Esophagus muscularis mucosa (tissue), 4 donors: ENCODE measurements around the gene GMCL1. TPM values are rescaled to one million over a fixed set of nuclear protein-coding genes. Genes with fewer than 3 reads are reported as not detected.

Experiments used
- DNase-seq: peaks from one replicate; pipeline ENCODE4 v3.0.0-alpha.2; 2017; ENCODE audit errors: extremely low spot score
- H3K27ac ChIP-seq, 4 donors: fragments of 200-600 bp; sonication (generic); replicated peaks in 1 of 4; 1 replicate in 3 of 4; 2 replicates in 1 of 4; pipeline ENCODE4 v1.5.1; 2016 to 2019; ENCODE audit warnings: mild to moderate bottlenecking in 1 of 4
- H3K27me3 ChIP-seq, 4 donors: fragments of 200-600 bp; sonication (generic); one replicate each; pipeline versions ENCODE4 v1.5.1 to v1.6.0; 2016 to 2019
- H3K36me3 ChIP-seq, 4 donors: fragments of 200-600 bp; sonication (generic); one replicate each; pipeline ENCODE4 v1.5.1; 2016 to 2019
- H3K4me1 ChIP-seq, 4 donors: fragments of 200-600 bp; sonication (generic); one replicate each; pipeline ENCODE4 v1.5.1; 2016 to 2019
- H3K4me3 ChIP-seq, 4 donors: fragments of 200-600 bp; sonication (generic); 1 replicate in 2 of 4; 2 replicates in 2 of 4; pipeline ENCODE4 v1.5.1; 2016 to 2019; ENCODE audit warnings: mild to moderate bottlenecking in 4 of 4, moderate library complexity in 1 of 4
- H3K9me3 ChIP-seq, 4 donors: fragments of 200-600 bp; sonication (generic); 1 replicate in 3 of 4; 2 replicates in 1 of 4; pipeline ENCODE4 v1.5.1; 2016 to 2019
- CTCF ChIP-seq, 3 experiments: fragments of 200-600 bp in 2 of 3; fragments of 450-650 bp in 1 of 3; sonication (generic) in 2 of 3; IDR thresholded peaks; one replicate each; pipeline ENCODE4 v1.5.1; 2017 to 2019; ENCODE audit warnings: antibody characterized with exemption in 3 of 3, mild to moderate bottlenecking in 2 of 3, moderate library complexity in 1 of 3
- EP300 ChIP-seq: sonication (generic); formaldehyde crosslinking; IDR thresholded peaks from one replicate; pipeline ENCODE4 v1.6.1; 2017; ENCODE audit warnings: antibody characterized with exemption
- POLR2A ChIP-seq: fragments of 450-650 bp; IDR thresholded peaks from one replicate; pipeline ENCODE4 v1.6.1; 2017; ENCODE audit warnings: antibody characterized with exemption, moderate library complexity, mild to moderate bottlenecking, low read depth
- POLR2AphosphoS5 ChIP-seq, 2 donors: sonication (generic); formaldehyde crosslinking; IDR thresholded peaks; one replicate each; pipeline ENCODE4 v1.6.1; 2017; ENCODE audit warnings: antibody characterized with exemption in 2 of 2
- WGBS: methylation state at CpG from one replicate; pipeline ENCODE4 v1.1.5; 2018; 5-methylcytosine and 5-hydroxymethylcytosine counted together
- intact Hi-C: fragments of 100-400 bp; cut with DNase I; formaldehyde crosslinking; loops from one replicate; pipeline ENCODE4 v1.15.1; 2023
- total RNA-seq, 4 donors: library from RNA; depleted of rRNA; stranded (reverse); fragments of >200 nt; gene quantifications; one replicate each; pipeline versions ENCODE4 v1.1.0 to v1.2.1, GENCODE V29; 2016

Gene GMCL1
- total RNA-seq, 4 donors from 2014 or later: 9.5 to 13.7 (median 10.3) TPM

DNA sequence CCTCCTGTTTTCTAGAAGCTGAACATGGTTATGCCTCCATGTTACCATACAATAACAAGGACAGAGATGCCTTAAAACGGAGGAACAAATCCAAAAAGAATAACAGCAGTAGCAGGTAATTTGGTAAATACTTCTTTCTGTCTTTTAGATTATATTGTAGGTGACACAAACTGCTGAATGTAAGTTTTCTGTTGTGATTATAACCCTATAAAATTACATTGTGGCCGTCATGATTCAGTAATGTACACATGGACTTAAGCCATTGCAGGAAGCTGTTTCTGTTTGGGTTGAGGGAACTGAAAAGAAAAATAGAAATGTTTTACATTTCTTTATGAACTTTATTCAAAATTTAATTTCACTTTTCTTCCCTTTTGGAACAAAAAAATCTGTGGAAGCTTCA lies 86.6 kb downstream of the GMCL1 start:
- TF ChIP-seq POLR2AphosphoS5 (IDR thresholded peaks at IDR 0.05) (no peak), EP300 (no peak), CTCF (IDR thresholded peaks at IDR 0.05) (no peak), POLR2A (no peak)
- Histone ChIP-seq H3K36me3 (peaks cover 0 to 17% (median 8%) of the 10 kb centered on the region in 4 donors), H3K4me1 (peaks cover 24 to 53% (median 51%) of the 10 kb centered on the region in 4 donors), H3K9me3 (no peaks in the 10 kb centered on the region), H3K4me3 (peak overlapping the region; percentile 72 to 99 (median 94)), H3K27me3 (no peaks in the 10 kb centered on the region), H3K27ac (peak overlapping the region; percentile 93 to 99 (median 96))
- DNase-seq: no peak
- intact Hi-C loops: loop anchor here (2.0 kb wide), 1 partner anchor 227 kb away; no protein-coding TSS in a partner anchor
- WGBS: 22% methylated on average over 2 of the region's 2 CpGs

DNA sequence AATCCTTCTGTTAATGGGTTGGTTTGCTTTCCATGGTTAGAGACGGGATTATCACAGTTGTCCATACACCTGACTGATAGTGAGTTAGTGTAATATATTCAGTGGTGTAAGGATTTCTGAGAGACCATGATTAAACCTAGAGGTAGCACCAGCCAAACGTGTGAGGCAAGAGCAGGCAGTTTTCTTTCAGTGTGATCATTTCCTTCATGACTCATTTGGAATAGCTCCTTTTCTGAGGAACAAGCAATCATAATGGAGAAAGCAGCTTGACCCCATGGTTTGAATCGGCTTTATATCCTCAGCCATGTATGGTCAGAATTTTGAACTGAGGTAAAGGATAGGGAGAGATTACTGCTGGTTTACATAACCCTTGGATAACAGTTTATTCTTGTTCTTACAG lies 88.4 kb downstream of the GMCL1 start:
- intact Hi-C loops: loop anchor here (2.0 kb wide), 1 partner anchor 225 kb away; no protein-coding TSS in a partner anchor
- Histone ChIP-seq H3K27me3 (no peaks in the 10 kb centered on the region), H3K36me3 (peaks cover 8 to 33% (median 21%) of the 10 kb centered on the region in 4 donors), H3K27ac (peak overlapping the region; percentile 72 to 99 (median 96)), H3K4me1 (peaks cover 24 to 50% (median 49%) of the 10 kb centered on the region in 4 donors), H3K4me3 (peak overlapping the region in 2 of 4 donors; percentile 25 to 28), H3K9me3 (no peaks in the 10 kb centered on the region)
- WGBS: 31% methylated on average over 3 of the region's 3 CpGs
- TF ChIP-seq POLR2A (no peak), EP300 (no peak), POLR2AphosphoS5 (IDR thresholded peaks at IDR 0.05) (peak; percentile 69 to 70)
- DNase-seq: no peak

DNA sequence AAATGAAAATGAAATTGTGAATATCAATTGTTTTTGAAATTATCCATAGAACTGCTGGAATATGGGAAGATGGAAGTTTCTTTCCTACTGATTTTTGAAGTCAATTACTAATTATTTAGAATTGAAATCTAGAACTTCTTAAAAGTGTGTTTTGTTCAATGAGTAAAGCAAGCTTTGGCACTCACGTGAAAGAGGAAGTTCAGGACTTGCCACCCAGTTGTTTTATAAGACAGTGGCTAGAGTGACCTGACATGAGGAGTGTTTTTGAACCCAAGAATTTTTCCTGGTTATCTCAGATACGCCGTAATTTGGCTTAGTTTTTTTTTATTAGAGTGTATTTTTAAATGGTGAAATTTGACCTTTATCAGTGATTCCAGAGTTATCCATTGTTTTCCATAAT lies 88.9 kb downstream of the GMCL1 start:
- H3K27me3 ChIP-seq: no peaks in the 10 kb centered on the region
- TF ChIP-seq POLR2AphosphoS5 (IDR thresholded peaks at IDR 0.05): no peak
- TF ChIP-seq EP300: no peak
- TF ChIP-seq CTCF (IDR thresholded peaks at IDR 0.05): no peak
- no peak for TF ChIP-seq POLR2A
- H3K4me3 ChIP-seq: peak overlapping the region in 2 of 4 donors; percentile 25 to 28
- intact Hi-C loops: no loop called here
- WGBS: 36% methylated on average over 3 of the region's 3 CpGs
- no peak for DNase-seq
- H3K36me3 ChIP-seq: peaks cover 12 to 37% (median 24%) of the 10 kb centered on the region in 4 donors
- H3K4me1 ChIP-seq: peaks cover 24 to 49% (median 47%) of the 10 kb centered on the region in 4 donors
- H3K27ac ChIP-seq: peak overlapping the region; percentile 72 to 99 (median 96)
- H3K9me3 ChIP-seq: no peaks in the 10 kb centered on the region

- H3K4me1 ChIP-seq: peaks cover 5 to 15% (median 14%) of the 10 kb centered on the region in 4 donors
- DNase-seq: no peak
- H3K4me3 ChIP-seq: no peak overlapping the region
- H3K27ac ChIP-seq: no peak overlapping the region
- no peaks in the 10 kb centered on the region for H3K27me3 ChIP-seq
- H3K36me3 ChIP-seq: peaks cover 12 to 50% (median 26%) of the 10 kb centered on the region in 4 donors
- WGBS: 94% methylated on average over 3 of the region's 3 CpGs
- TF ChIP-seq POLR2A (no peak), EP300 (no peak), POLR2AphosphoS5 (IDR thresholded peaks at IDR 0.05) (no peak), CTCF (IDR thresholded peaks at IDR 0.05) (no peak)
- no peaks in the 10 kb centered on the region for H3K9me3 ChIP-seq
- intact Hi-C loops: no loop called here
Measured at GRCh38 chr2:69923116-69923515, 93.7 kb downstream of the GMCL1 start.

DNA sequence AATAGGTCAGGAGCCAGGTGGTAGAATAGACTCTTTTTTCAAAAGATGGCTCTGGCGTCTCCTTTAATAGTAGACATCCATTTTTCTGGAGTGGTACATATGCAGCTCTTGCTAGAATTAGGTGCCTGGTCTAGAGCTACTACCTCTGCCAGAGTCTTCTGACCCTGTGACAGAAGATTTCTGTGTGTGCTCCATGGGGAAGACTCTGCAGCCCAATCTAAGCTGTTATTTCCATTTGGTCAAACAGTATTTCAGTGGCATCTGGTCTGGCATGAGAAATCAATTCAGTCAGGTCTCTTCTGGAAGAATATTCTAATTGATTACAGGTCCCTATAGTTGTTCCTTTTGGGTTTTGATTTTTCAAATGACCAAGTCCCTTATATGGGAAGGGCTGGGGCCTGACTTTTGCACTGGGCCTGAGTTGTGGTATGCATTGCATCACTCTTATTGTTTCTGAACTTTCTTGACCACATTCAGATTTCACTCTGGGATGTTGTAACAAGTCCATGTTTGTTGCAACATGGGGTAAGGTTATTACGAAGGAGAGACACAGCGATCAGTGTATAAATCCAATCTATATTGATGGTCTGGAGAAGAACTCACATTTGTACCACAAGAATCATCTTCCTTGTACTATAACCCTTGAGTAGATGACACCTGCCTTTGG lies 97.5 kb downstream of the GMCL1 start:
- intact Hi-C loops: no loop called here
- peaks cover 0 to 27% (median 19%) of the 10 kb centered on the region in 4 donors for H3K4me1 ChIP-seq
- H3K27me3 ChIP-seq: no peaks in the 10 kb centered on the region
- H3K36me3 ChIP-seq: peaks cover 7 to 37% (median 13%) of the 10 kb centered on the region in 4 donors
- no peaks in the 10 kb centered on the region for H3K9me3 ChIP-seq
- 66% methylated on average over 3 of the region's 3 CpGs for WGBS
- TF ChIP-seq EP300: no peak
- no peak for TF ChIP-seq CTCF (IDR thresholded peaks at IDR 0.05)
- TF ChIP-seq POLR2A: no peak
- TF ChIP-seq POLR2AphosphoS5 (IDR thresholded peaks at IDR 0.05): no peak
- H3K4me3 ChIP-seq: no peak overlapping the region
- H3K27ac ChIP-seq: no peak overlapping the region
- DNase-seq: no peak
